Subcutaneous preadipocyte (primary cell): ENCODE measurements around the gene OOSP4A. TPM values are rescaled to one million over a fixed set of nuclear protein-coding genes. Genes with fewer than 3 reads are reported as not detected.

ENCODE experiments used
- total RNA-seq: library from RNA; depleted of rRNA; stranded (reverse); fragments of >200 nt; gene quantifications from 2 replicates; pipeline ENCODE4 v1.2.3, GENCODE V29; 2012

The OOSP4A gene
- not detected in 2 replicates for total RNA-seq

DNA sequence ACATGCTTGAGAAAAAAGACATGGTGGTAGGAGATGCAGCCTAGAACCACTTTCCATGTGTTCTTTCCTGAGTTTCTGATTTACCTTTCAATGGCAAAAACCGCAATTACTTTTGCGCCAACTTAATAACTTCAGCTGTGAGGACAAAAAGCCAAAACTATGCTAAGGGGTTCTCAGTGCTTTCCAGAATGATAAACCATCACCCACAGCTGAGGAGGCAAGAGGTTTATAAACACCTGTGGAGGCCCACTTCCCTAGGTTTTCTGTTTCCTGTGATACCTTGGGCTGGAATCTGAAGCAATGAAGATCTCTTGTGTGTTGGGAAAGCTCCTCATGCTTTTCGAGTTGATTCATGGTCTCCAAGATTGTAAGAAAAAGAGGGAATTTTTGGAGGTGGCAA is at the start of gene OOSP4A:
Gene OOSP4A, plus strand, starts transcription at position 301 of the 400 bp plus-strand sequence. Its CDS starts 0 bp downstream, at position 301.

DNA sequence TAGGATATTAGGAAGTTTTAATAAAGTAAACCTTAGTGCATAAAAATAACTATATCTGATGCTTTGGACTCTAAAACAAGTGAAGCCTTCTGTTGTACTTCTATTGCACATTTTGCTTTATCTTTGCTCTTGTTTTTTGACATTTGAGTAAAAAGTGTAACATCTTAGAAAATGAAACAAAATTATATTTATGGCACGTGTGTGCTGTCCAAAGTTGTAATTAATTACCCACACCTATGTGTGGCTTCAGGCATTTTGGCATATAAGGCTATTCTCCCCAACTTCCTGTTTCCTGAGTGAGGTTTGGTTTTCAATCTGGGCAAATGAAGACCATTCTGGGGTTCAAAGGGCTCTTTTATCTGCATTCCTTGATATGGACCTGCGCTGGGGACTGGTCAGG is 25.7 kb upstream of the OOSP4A start, which contains the start of gene OOSP1:
Gene OOSP1, plus strand, starts transcription at position 301 of the 400 bp plus-strand sequence. Its CDS starts 23 bp downstream, at position 324.

DNA sequence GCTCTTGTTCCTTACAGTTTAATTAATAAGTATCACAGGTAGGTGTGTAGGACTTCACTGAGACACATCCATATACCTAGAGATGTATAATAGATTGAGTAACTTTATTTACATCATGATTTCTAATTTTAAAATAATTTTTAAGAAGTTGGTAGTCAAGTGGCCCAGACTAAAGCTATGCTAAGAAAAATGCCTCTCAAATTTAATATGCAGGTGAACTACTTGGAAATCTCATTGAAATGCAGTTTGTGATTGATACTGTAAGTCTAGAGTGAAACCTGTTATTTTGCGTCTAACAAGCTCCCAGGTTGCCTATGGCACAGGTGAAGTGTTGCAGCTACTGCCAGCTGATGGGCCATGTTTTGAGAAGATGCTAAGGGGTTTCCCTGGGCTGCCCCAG is 53.0 kb downstream of the OOSP4A start, which contains the start of gene OOSP4B:
Gene OOSP4B, plus strand, starts transcription at position 301 of the 400 bp plus-strand sequence.

Other genes with a start within 250 kb of the OOSP4A start
- 17.6 and 21.7 TPM in 2 replicates for gene STX3, start 208.7 kb upstream of the OOSP4A start, total RNA-seq
- 40.9 and 43.7 TPM in 2 replicates for gene MRPL16, start 153.3 kb upstream of the OOSP4A start, total RNA-seq
- not detected in 2 replicates for gene CBLIF, start 118.5 kb upstream of the OOSP4A start, total RNA-seq
- not detected in 2 replicates for gene TCN1, start 97.5 kb upstream of the OOSP4A start, total RNA-seq
- not detected in 2 replicates for gene OOSP3, start 85.3 kb upstream of the OOSP4A start, total RNA-seq
- not detected in 2 replicates for gene OOSP1, start 25.6 kb upstream of the OOSP4A start, total RNA-seq
- not detected in 2 replicates for gene OOSP4B, start 53.1 kb downstream of the OOSP4A start, total RNA-seq
- gene OOSP2, start 76.4 kb downstream of the OOSP4A start, total RNA-seq, result not detected in 2 replicates
- not detected in 2 replicates for gene MS4A3, start 92.6 kb downstream of the OOSP4A start, total RNA-seq
- gene MS4A2, start 124.6 kb downstream of the OOSP4A start, total RNA-seq, result not detected in 2 replicates
- gene MS4A6A, start 219.1 kb downstream of the OOSP4A start, total RNA-seq, result not detected in 2 replicates